NAMALWA (cell line): Measurements from ENCODE around the gene NAB2.
A peak's percentile ranks its signal among the peaks of the same experiment; 100 is the strongest.

Experiments used
- DNase-seq: peaks from one replicate; pipeline ENCODE4 v3.0.0-alpha.2; 2015; ENCODE audit warnings: low spot score

The NAB2 gene

GRCh38 chr12:57094208-57095160, 5.6 kb downstream of the NAB2 start:
- DNase-seq: no peak

- DNase-seq: peak; percentile 17
Observed at GRCh38 chr12:57095440-57095839, 6.5 kb downstream of the NAB2 start.

- no peak for DNase-seq
Observed at GRCh38 chr12:57096099-57096572, 7.2 kb downstream of the NAB2 start.

GRCh38 chr12:57096748-57097553, 8.0 kb downstream of the NAB2 start:
- no peak for DNase-seq

GRCh38 chr12:57097554-57097835, 8.6 kb downstream of the NAB2 start:
- DNase-seq: no peak

- DNase-seq: no peak
Observed at GRCh38 chr12:57098546-57098945, 9.6 kb downstream of the NAB2 start.

- DNase-seq: no peak
Observed at GRCh38 chr12:57099047-57099714, 10.3 kb downstream of the NAB2 start.

GRCh38 chr12:57099766-57100165, 10.9 kb downstream of the NAB2 start:
- DNase-seq: no peak

- no peak for DNase-seq
Observed at GRCh38 chr12:57101892-57102695, 13.2 kb downstream of the NAB2 start.

- DNase-seq: no peak
Observed at GRCh38 chr12:57103856-57104255, 14.9 kb downstream of the NAB2 start.

GRCh38 chr12:57104292-57104910, 15.5 kb downstream of the NAB2 start:
- DNase-seq: no peak

- no peak for DNase-seq
Observed at GRCh38 chr12:57105011-57105753, 16.3 kb downstream of the NAB2 start.

- no peak for DNase-seq
Observed at GRCh38 chr12:57106021-57106708, 17.3 kb downstream of the NAB2 start.

- DNase-seq: no peak
Observed at GRCh38 chr12:57107456-57108155, 18.7 kb downstream of the NAB2 start.

- DNase-seq: no peak
Observed at GRCh38 chr12:57109207-57110103, 20.5 kb downstream of the NAB2 start.

GRCh38 chr12:57110104-57111030, 21.5 kb downstream of the NAB2 start:
- peak; percentile 84 for DNase-seq
